Activated CD8-positive, alpha-beta memory T cell treated with anti-CD3 and anti-CD28 coated beads for 24 hours (primary cell): Measurements from ENCODE around the gene AMELY.
"Not testable (repeated sequence)": the region's sequence is repeated elsewhere in the genome, so short reads cannot be mapped to it uniquely, and the experiment has no call there.

Experiments
- DNase-seq: peaks from one replicate; pipeline ENCODE4 v3.0.0-alpha.2; 2020

AMELY gene, protein sequence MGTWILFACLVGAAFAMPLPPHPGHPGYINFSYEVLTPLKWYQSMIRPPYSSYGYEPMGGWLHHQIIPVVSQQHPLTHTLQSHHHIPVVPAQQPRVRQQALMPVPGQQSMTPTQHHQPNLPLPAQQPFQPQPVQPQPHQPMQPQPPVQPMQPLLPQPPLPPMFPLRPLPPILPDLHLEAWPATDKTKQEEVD

DNA sequence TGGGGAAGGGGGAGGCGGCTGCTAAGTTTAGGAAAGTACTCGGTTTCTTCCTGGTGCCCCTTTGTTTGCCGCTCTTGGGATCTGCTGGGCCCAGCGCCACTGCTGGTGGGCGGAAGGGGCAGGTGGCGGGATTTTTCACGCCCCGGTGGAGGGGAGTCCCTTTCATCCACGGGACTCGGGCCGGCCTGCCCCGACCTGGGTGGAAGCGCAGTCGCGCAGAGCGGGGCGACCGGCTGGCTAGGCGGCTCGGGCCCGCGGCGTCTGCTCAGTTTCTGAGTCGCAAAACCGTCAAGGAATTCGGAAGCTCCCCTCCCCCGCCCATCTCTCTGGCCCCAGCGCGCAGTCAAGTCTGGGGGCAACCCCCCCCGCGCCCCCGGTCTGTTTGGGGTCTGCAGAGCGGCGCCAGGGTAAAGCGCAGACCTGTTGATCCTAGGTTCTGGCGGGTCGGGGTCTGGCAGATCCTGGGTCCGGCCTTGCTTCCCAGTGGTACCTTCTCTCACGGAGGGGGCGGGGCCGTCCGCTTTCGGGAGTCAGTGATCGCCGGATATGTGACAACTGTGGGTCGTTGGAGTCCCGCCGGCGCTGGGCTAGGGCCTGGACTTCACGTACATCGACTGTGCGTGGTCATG is at the start of gene AMELY:
AMELY (minus strand) TSS at position 500 of the 629 bp plus-strand sequence. CDS start 39,144 bp downstream, outside the sequence.
- no peak for DNase-seq

DNA sequence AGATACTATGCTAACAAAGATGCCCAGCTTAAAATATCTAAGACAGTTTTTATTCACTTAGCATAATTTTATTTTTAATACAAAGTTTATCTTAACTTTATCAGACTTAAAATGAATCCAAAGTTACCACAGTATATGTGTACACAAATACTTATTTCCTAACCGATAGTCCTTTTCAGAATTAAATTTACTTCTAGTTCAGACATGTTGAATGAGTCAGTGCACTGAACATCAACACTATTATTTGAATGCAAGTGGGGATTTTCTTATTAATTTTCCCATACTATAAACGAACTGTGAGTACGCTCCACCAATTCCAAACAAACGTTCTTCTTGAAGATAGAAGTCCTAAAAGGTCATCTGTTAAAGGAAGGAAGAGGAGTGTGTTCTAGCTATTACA is 38.4 kb upstream of the AMELY start:
- DNase-seq = no peak

DNA sequence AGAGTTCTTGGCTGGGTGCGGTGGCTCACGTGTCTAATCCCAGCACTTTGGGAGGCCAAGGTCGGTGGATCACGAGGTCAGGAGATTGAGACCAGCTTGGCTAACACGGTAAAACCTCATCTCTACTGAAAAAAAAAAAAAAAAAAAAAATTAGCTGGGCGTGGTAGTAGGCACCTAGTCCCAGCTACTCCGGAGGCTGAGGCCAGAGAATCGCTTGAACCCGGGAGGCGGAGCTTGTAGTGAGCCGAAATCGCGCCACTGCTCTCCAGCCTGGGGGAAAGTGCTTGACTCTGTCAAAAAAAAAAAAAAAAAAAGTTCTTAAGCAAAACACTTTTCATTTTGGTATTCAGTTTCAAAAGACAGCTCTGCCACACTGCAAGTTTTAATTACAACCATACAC is 36.8 kb upstream of the AMELY start:
- no peak for DNase-seq

DNA sequence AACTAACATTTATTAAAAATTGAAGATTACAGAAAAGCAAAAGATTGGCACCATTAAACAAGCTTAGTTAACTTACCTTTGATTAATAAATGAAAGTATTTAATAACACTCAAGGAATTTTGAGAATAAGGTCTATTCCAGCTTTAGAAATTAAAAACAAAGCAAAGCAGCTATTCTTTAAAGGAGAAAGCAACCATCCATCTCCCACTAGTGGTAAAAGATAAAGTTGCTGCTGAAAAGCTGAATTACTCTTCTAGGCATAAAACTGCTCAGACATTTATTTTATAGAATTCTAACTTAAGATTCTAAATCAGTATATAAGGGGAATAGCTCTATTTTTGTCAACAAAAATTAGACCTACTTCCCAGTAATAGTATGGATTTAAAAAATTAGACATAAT is 36.1 kb upstream of the AMELY start:
- DNase-seq = no peak

DNA sequence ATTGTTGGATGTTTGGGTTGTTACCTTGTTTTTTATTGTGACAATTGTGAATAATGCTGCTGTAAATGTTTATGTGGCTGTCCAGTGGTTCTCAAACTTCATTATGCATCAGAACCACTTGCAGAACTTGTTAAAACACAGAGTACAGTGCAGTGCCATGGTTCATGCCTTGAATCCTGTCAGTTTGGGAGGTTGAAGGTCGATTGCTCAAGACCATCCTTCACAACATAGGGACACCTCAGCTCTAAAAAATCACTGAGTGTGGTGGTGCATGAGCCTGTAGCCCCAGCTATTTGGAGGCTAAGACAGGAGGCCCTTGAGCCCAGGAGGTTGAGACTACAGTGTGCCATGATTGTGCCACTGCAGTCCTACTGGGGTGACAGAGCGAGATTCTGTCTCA is 23.9 kb upstream of the AMELY start:
- no peak for DNase-seq

DNA sequence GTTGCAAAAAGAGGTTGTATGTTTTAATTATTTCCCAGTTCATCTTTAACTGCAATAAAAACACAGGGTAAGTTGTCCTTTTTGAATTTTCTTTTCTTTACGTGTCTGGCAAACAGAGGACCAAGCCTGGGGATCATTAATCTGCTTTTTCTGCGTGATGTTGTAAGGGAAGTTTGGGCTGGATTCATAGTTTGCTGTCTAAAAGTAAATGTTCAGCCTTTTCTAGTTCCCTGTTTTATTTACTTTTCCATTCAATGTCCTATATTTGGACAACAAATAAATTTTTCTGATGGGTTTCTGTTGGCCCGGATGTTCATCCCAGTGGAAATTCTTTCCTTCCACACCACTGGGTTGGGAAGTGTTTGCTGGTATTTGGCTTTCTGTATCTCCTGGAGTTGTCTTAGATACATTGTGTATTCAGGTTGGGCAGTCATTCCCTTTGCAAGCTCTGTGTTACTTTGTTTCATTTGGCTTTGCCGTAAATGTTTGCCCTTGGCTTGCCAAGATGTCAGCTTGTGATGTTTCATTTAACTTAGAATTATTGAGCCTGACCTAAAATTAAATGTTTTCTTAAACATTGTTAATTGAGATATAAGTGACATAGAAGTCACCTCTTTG is 20.3 kb upstream of the AMELY start:
- no peak for DNase-seq

DNA sequence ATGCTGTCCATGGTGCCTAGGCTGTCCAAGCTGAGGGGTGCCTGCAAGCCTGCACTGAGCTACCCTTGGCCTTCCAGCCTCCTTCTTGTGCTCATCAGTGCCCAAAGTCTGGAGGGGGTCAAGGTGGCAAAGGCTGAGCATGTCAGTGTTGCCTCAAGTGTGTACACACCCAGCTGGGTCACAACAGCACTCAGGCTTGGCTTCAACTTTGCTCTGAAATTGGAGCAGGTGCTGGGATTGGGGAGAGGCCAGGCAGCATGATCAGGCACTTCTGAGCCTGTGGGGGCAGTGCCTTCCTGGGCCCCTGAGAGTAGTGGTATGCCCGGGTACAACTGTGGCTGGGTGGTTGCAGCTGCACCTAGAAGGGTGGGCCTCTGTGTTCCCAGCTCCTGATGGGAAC is 17.7 kb upstream of the AMELY start:
- no peak for DNase-seq

DNA sequence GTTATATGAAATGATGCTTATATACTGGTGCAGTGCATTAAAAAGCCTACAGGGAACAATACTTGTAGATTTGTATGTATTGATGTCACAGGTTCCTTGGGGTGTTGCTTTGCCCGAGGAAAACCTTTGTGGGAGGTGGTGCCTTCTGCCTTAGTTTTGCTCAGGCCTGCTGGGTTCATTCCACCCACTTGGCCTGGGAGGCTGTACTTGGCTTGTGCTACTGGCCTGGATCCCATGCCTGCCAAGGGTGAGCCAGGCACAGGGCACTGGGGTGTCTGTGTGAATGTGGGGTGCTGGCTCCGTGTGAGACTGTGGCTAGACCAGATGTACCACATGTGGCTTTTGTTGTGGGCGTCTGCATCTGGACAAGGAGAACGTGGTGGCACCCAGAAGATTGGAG is 16.7 kb upstream of the AMELY start:
- DNase-seq = no peak

DNA sequence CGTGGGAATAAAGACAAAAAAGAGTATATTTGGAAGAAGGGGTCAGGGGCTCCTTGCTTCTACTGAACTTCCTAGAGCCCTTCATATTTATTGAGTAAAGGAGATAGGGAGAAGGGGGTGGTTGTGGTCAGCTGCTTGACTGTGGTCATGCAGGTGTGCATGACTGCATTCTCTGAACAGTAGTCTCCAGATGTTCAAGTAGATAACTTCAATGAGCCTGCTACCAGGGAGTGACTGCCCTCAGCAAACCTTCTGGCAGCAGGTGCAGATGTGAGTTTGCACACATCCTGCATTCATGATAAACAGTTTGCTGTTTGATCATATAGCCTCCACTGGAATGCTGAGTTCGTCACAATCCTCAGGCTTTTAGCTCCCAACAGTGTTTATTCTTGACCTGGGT is 9.5 kb upstream of the AMELY start:
- DNase-seq = no peak

DNA sequence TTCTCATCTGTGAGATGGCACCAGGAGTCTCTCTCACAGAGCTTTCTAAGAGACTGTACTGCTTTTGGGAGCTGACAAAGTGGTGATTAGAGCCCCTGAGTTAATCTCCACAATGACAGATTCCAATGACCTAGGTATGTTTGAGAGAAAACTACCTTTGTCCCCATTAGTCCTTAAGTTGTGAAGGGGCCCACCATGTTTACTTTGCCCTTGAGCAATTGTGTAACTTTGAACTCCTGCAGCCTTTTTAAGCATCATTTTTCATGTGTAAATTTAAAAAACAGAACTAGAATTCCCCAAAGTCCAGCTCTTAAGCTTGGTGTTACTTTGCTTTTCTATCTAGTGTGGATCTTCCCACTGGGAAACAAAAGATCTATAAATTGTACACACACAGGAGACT is 1.8 kb upstream of the AMELY start:
- no peak for DNase-seq

DNA sequence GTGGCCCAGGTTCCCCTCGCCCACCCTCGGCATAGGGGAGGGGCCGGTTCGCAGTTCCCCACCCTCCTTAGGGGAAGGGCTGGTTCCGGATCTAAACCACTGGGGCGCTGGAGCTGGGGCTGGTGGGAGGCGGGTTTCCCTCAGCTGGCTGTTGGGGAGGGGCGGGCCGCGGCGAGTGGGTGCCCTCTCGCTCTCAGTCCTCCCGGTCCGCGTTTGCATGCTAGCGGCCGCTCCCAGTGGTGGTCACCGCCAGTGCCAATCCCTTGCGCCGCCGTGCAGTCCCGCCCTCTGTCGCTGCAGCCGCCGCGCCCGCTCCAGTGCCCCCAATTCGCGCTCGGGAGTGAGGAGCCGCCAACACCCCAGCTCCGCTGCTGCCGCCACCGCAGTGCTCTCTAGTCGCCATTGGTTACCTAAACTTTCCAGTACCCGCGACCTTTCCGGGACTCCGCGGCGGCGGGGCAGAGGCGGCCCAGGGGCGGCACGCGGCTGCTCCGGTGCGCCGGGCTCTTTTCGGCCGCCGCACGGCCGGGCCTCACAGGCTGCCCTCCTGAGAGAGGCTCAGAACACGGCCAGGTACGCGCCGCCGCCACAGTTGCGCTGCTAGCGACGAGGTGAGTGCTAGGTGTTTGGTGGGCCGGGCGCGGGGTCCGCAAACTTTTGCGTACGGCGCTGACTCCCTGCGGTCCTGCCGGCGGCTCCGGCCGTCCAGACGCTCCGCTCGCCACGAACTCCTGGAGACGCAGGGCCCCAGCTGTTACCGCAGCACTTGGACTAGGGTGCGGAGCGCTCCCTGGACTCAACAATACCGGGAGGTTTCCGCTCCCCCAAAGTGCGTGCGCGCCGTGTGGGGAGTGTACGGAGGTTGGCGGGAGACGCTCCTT is 940 bp downstream of the AMELY start, which contains the start of gene TBL1Y:
TBL1Y (plus strand) TSS at position 326 of the 881 bp plus-strand sequence. CDS start 114,388 bp downstream, outside the sequence.
- DNase-seq = no peak

DNA sequence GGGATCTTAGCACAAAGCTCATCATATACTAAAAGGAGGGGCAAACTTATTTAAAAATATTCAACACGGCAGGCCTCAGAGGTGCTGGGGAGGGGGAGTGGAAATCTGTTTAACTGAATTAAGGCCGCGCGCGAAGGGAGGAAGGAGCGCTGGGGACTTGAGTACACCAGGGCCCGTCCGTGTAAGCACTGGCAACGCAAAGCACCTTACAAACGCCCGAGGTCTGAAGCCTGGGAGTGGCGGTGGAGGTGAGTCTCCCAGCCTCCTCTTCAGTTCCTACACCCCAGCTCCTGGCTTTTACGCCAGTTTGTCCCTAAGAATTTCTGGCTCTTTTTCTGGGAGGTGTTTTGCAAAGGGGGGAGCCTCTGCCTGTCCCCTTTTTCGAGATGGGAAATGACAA is 1.7 kb downstream of the AMELY start:
- no peak for DNase-seq

DNA sequence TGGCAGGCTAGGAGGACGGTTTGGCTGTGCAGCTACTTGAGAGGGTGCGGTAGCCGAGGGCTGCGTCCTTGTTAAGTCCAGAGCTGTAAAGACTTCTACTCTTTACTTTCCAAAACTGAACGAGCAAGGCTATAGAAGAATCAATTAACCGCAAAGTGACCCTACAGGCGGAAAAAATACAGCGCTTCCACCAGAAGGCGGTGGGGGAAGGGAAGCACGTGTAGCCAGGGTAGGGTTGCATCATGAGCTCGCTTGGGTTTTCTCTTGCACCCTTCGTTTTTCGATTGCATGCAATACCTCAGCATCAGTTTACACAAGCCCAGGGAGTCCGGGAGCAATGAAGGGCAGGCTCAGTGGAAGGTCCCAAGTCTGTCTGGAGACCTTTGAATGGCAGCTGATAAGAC is 2.4 kb downstream of the AMELY start:
- DNase-seq = no peak

DNA sequence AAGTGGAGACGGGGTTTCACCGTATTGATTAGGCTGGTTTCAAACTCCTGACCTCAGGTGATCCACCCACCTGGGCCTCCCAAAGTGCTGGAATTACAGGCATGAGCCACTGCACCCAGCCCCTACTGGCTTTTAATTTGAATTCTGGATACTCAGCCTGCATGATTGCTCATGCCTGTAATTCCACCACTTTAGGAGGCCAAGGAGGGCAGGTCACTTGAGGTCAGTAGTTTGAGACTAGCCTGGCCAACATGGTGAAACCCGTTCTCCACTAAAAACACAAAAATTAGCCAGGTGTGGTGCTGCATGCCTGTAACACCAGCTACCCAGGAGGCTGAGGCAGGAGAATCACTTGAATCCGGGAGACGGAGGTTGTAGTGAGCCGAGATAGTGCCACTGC is 3.5 kb downstream of the AMELY start:
- DNase-seq = not testable (repeated sequence)

DNA sequence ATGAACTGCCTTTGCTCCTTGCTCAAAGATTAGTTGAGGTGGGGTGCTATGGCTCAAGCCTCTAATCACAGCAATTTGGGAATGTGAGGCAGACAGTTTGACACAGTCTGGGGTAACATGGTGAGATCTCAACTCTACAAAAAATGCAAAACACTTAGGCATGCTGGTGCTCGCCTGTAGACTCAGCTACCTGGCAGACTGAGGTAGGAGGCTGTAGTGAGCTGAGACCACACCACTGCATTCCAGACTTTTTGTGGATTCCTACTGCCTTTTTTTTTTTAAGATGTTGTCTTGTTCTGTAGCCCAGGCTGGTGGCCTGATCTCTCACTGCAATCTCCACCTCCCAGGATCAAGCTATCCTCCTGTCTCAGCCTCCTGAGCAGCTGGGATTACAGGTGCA is 4.0 kb downstream of the AMELY start:
- no peak for DNase-seq

DNA sequence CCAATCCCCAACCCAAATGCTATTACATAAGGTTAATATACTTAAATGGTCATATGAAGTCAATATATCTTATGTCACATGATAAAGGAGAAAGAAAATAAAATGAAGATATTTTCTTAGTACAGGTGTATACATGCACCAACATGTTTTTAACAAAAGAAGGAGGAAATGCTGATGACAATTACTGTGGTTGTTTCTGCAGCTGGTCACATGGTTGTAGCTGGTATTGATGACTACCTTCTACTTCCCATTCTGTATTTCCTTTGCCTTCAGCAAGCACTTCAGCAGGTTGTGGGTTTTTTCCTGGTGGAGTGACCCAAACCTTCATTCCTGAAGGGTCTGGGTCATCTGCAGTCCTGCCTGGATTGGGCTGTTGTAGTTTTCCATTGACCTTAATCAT is 9.4 kb downstream of the AMELY start:
- not testable (repeated sequence) for DNase-seq

DNA sequence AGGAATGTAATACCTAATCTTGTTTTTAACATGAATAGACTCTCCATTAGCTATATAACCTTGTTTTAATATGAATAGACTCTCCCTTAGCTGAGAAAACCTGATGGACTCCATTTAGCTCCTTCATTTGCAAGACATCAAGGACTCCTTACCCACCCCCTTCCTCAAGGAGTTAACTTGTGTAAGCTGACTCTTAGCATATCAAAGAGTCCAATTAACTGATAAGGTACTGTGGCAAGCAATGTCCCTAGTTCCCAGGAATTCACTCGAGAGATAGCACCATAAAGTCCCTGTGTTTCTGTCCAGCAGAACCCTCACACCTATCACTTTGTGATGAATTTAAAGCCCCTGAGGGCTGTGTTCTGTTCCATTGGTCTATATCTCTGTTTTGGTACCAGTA is 16.3 kb downstream of the AMELY start:
- DNase-seq = no peak

DNA sequence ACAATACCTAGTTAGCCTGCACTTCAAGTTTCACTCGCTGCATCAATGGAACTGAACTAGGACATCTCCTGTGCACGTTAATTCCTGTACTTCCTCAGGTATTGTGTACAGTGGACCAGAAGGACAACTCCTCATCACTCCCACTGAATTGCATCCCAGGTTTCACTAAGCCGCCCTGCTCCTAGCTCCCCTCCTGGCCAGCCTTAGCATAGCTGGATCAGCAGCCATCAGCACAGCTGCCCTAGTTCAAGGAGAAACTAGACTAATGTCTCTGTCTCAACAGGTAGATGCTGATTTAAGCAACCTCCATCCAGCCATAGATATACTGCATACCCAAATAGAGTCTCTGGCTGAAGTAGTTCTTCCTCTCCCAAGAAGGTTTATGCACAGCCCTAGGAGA is 17.1 kb downstream of the AMELY start:
- no peak for DNase-seq

DNA sequence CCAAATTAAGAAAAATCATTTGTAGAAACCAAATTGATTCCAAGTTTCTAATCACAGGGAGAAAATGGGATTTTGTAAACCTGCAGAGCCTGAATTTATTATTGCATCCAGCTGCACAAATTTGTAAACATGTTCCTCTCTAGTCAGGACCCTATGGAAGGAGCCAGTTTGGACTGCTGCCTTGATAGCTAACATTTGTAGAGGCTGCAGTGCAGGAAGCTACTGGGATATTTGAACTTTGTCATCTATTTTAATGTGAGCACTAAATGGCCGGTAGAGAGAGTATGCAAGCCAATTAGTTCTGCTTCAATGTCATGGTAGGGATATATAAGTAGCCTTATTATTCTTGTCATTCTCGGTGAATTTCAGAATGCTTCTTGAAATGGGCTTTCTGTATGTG is 62.2 kb downstream of the AMELY start:
- DNase-seq = no peak

DNA sequence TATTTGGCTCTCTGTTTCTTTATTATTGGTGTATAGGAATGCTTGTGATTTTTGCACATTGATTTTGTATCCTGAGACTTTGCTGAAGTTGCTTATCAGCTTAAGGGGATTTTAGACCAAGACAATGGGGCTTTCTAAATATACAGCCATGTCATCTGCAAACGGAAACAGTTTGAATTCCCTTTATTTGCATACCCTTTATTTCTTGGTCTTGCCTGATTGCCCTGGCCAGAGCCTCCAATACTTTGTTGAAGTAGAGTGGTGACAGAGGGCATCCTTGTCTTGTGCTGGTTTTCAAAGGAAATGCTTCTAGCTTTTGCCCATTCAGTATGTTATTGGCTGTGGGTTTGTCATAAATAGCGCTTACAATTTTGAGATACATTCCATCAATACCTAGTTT is 68.9 kb downstream of the AMELY start:
- DNase-seq = not testable (repeated sequence)
